Astrocyte (in vitro differentiated cells and primary cell): Measurements from ENCODE around the gene SRPRB.

Experiments used
- EZH2 ChIP-seq: IDR thresholded peaks from 2 replicates; pipeline ENCODE4 v1.6.1; 2012; ENCODE audit warnings: mild to moderate bottlenecking, low read length, inconsistent platforms; ENCODE audit not compliant: insufficient read depth
- TF ChIP-seq, protein P1 (sequence below): IDR thresholded peaks from 2 replicates; pipeline ENCODE4 v1.5.1; 2011; ENCODE audit warnings: low read depth, mild to moderate bottlenecking, inconsistent platforms, low read length, moderate library complexity; ENCODE audit not compliant: insufficient read depth

GRCh38 chr3:133792171-133792763, 13.3 kb upstream of the SRPRB start:
- TF ChIP-seq, protein P1, sequence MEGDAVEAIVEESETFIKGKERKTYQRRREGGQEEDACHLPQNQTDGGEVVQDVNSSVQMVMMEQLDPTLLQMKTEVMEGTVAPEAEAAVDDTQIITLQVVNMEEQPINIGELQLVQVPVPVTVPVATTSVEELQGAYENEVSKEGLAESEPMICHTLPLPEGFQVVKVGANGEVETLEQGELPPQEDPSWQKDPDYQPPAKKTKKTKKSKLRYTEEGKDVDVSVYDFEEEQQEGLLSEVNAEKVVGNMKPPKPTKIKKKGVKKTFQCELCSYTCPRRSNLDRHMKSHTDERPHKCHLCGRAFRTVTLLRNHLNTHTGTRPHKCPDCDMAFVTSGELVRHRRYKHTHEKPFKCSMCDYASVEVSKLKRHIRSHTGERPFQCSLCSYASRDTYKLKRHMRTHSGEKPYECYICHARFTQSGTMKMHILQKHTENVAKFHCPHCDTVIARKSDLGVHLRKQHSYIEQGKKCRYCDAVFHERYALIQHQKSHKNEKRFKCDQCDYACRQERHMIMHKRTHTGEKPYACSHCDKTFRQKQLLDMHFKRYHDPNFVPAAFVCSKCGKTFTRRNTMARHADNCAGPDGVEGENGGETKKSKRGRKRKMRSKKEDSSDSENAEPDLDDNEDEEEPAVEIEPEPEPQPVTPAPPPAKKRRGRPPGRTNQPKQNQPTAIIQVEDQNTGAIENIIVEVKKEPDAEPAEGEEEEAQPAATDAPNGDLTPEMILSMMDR: no peak
- no peak for TF ChIP-seq EZH2
